Astrocyte (in vitro differentiated cells and primary cell): ENCODE results near the gene TEDC2.

ENCODE experiments used
- CTCF ChIP-seq: IDR thresholded peaks from 2 replicates; pipeline ENCODE4 v1.5.1; 2011; ENCODE audit warnings: low read depth, mild to moderate bottlenecking, inconsistent platforms, low read length, moderate library complexity; ENCODE audit not compliant: insufficient read depth
- EZH2 ChIP-seq: IDR thresholded peaks from 2 replicates; pipeline ENCODE4 v1.6.1; 2012; ENCODE audit warnings: mild to moderate bottlenecking, low read length, inconsistent platforms; ENCODE audit not compliant: insufficient read depth

- TF ChIP-seq CTCF (no peak), EZH2 (no peak)
These were observed 35.6 kb upstream of the TEDC2 start for GRCh38 chr16:2424061-2425007.
